ENCODE data around the gene GMDS.

Gene GMDS

GRCh38 chr6:1777921-1778685 lies 467.3 kb downstream of the GMDS start:
- no peak for TF ChIP-seq CTCF (IDR thresholded peaks at IDR 0.05; ENCODE audit: insufficient read depth, low read depth, low read length, missing control alignments)
- DNase-seq (ENCODE audit: low read depth): no peak
- H3K4me3 ChIP-seq (ENCODE audit: low read length): no peak overlapping the region

- no peak for TF ChIP-seq CTCF (IDR thresholded peaks at IDR 0.05; ENCODE audit: insufficient read depth, low read depth, low read length, missing control alignments)
- DNase-seq (ENCODE audit: low read depth): no peak
- no peak overlapping the region for H3K4me3 ChIP-seq (ENCODE audit: low read length)
Observed at GRCh38 chr6:1775441-1775840, 470.0 kb downstream of the GMDS start.

- DNase-seq (ENCODE audit: low read depth): peak; percentile 42
- no peak for TF ChIP-seq CTCF (IDR thresholded peaks at IDR 0.05; ENCODE audit: insufficient read depth, low read depth, low read length, missing control alignments)
- no peak overlapping the region for H3K4me3 ChIP-seq (ENCODE audit: low read length)
Observed at GRCh38 chr6:1774226-1774915, 471.0 kb downstream of the GMDS start.

- no peak overlapping the region for H3K4me3 ChIP-seq (ENCODE audit: low read length)
- no peak for DNase-seq (ENCODE audit: low read depth)
- no peak for TF ChIP-seq CTCF (IDR thresholded peaks at IDR 0.05; ENCODE audit: insufficient read depth, low read depth, low read length, missing control alignments)
Observed at GRCh38 chr6:1773700-1774099, 471.7 kb downstream of the GMDS start.

- TF ChIP-seq CTCF (IDR thresholded peaks at IDR 0.05; ENCODE audit: insufficient read depth, low read depth, low read length, missing control alignments): no peak
- H3K4me3 ChIP-seq (ENCODE audit: low read length): no peak overlapping the region
- DNase-seq (ENCODE audit: low read depth): peak; percentile 89
Observed at GRCh38 chr6:1770968-1771723, 474.3 kb downstream of the GMDS start.

GRCh38 chr6:1770435-1770843 lies 475.0 kb downstream of the GMDS start:
- no peak for DNase-seq (ENCODE audit: low read depth)
- TF ChIP-seq CTCF (IDR thresholded peaks at IDR 0.05; ENCODE audit: insufficient read depth, low read depth, low read length, missing control alignments): no peak
- H3K4me3 ChIP-seq (ENCODE audit: low read length): no peak overlapping the region

Measured in epithelial cell of esophagus (primary cell).